H9 (cell line): Measurements from ENCODE around the gene OBSL1. TPM values are rescaled to one million over a fixed set of nuclear protein-coding genes. Genes with fewer than 3 reads are reported as not detected.

Experiments used
- DNase-seq: peaks from one replicate; pipeline ENCODE4 v3.0.0-alpha.2; 2017
- H2AFZ ChIP-seq: one replicate; pipeline ENCODE4 v1.6.1; 2013; ENCODE audit warnings: mild to moderate bottlenecking, low read length, control low read depth, moderate library complexity
- H2AK5ac ChIP-seq: 2 replicates; pipeline ENCODE4 v1.6.1; 2013; ENCODE audit warnings: low read length, control low read depth, mixed read lengths; ENCODE audit not compliant: insufficient read length
- H2BK120ac ChIP-seq: one replicate; pipeline ENCODE4 v1.6.1; 2013; ENCODE audit warnings: low read depth, mild to moderate bottlenecking, low read length, control low read depth, inconsistent platforms; ENCODE audit not compliant: poor library complexity, severe bottlenecking
- H2BK12ac ChIP-seq: 2 replicates; pipeline ENCODE4 v1.6.1; 2013; ENCODE audit warnings: low read length, control low read depth, mixed read lengths, low read depth; ENCODE audit not compliant: insufficient read length
- H2BK15ac ChIP-seq: 2 replicates; pipeline ENCODE4 v1.6.1; 2013; ENCODE audit warnings: low read depth, low read length, control low read depth
- H2BK20ac ChIP-seq: one replicate; pipeline ENCODE4 v1.6.1; 2013; ENCODE audit warnings: low read depth, mild to moderate bottlenecking, low read length, control low read depth, inconsistent platforms; ENCODE audit not compliant: poor library complexity, severe bottlenecking
- H2BK5ac ChIP-seq: 2 replicates; pipeline ENCODE4 v1.6.1; 2013; ENCODE audit warnings: low read length, control low read depth, mixed read lengths; ENCODE audit not compliant: insufficient read length
- H3K14ac ChIP-seq: 2 replicates; pipeline ENCODE4 v1.6.1; 2013; ENCODE audit warnings: low read length, control low read depth; ENCODE audit not compliant: insufficient read depth
- H3K18ac ChIP-seq: 2 replicates; pipeline ENCODE4 v1.6.1; 2013; ENCODE audit warnings: low read depth, mild to moderate bottlenecking, mixed read lengths, low read length, control low read depth; ENCODE audit not compliant: insufficient read length
- H3K23ac ChIP-seq: 2 replicates; pipeline ENCODE4 v1.6.1; 2013; ENCODE audit warnings: low read length, control low read depth, mixed read lengths, low read depth; ENCODE audit not compliant: insufficient read length
- H3K23me2 ChIP-seq: 2 replicates; pipeline ENCODE4 v1.6.1; 2013; ENCODE audit warnings: low read depth, mild to moderate bottlenecking, mixed read lengths, low read length, control low read depth; ENCODE audit not compliant: insufficient read length, poor library complexity, severe bottlenecking
- H3K27ac ChIP-seq: 2 replicates; pipeline ENCODE4 v1.5.1; 2013; ENCODE audit warnings: low read length, control low read depth, mixed read lengths, low read depth; ENCODE audit not compliant: insufficient read length
- H3K27me3 ChIP-seq: 2 replicates; pipeline ENCODE4 v1.6.1; 2013; ENCODE audit warnings: low read length, control low read depth, inconsistent platforms; ENCODE audit not compliant: insufficient read depth
- H3K4ac ChIP-seq: 2 replicates; pipeline ENCODE4 v1.6.1; 2013; ENCODE audit warnings: low read depth, mild to moderate bottlenecking, control low read depth, inconsistent platforms, low read length, moderate library complexity
- H3K4me1 ChIP-seq: 2 replicates; pipeline ENCODE4 v1.6.1; 2013; ENCODE audit warnings: low read length, control low read depth, inconsistent platforms; ENCODE audit not compliant: insufficient read depth
- H3K4me2 ChIP-seq: 2 replicates; pipeline ENCODE4 v1.6.1; 2013; ENCODE audit warnings: low read length, control low read depth, mixed read lengths; ENCODE audit not compliant: insufficient read length, insufficient read depth
- H3K56ac ChIP-seq: 2 replicates; pipeline ENCODE4 v1.6.1; 2013; ENCODE audit warnings: low read depth, mild to moderate bottlenecking, mixed read lengths, low read length, control low read depth; ENCODE audit not compliant: insufficient read length
- H3K79me1 ChIP-seq: 2 replicates; pipeline ENCODE4 v1.6.1; 2013; ENCODE audit warnings: low read depth, mild to moderate bottlenecking, moderate library complexity, low read length, control low read depth, inconsistent platforms; ENCODE audit not compliant: insufficient read depth, poor library complexity, severe bottlenecking
- H3K79me2 ChIP-seq: 2 replicates; pipeline ENCODE4 v1.6.1; 2013; ENCODE audit warnings: low read length, control low read depth, inconsistent platforms; ENCODE audit not compliant: insufficient read depth
- H3K9ac ChIP-seq: 2 replicates; pipeline ENCODE4 v1.6.1; 2013; ENCODE audit warnings: low read length, control low read depth, mixed read lengths; ENCODE audit not compliant: insufficient read length; ENCODE audit errors: extremely low read depth
- H3K9me3 ChIP-seq: one replicate; pipeline ENCODE4 v1.6.1; 2013; ENCODE audit warnings: low read depth, low read length, inconsistent platforms; ENCODE audit not compliant: control insufficient read depth
- H3T11ph ChIP-seq: one replicate; pipeline ENCODE4 v1.6.1; 2013; ENCODE audit warnings: mild to moderate bottlenecking, low read length, control low read depth, inconsistent platforms
- H4K20me1 ChIP-seq: one replicate; pipeline ENCODE4 v1.6.1; 2013; ENCODE audit not compliant: control insufficient read depth, insufficient read length, insufficient read depth
- H4K5ac ChIP-seq: 2 replicates; pipeline ENCODE4 v1.6.1; 2013; ENCODE audit warnings: low read depth, mild to moderate bottlenecking, mixed read lengths, low read length, control low read depth; ENCODE audit not compliant: insufficient read length
- H4K8ac ChIP-seq: replicated peaks from 2 replicates; pipeline ENCODE4 v1.6.1; 2013; ENCODE audit warnings: low read length, control low read depth, mixed read lengths, low read depth; ENCODE audit not compliant: insufficient read length
- H4K91ac ChIP-seq: 2 replicates; pipeline ENCODE4 v1.6.1; 2013; ENCODE audit warnings: low read depth, mild to moderate bottlenecking, moderate library complexity, mixed read lengths, low read length, control low read depth; ENCODE audit not compliant: insufficient read length
- H3K27ac Mint-ChIP-seq, 3 experiments: 2 replicates in 2 of 3; 3 replicates in 1 of 3; pipeline ENCODE4 v1.8.0; 2020 to 2021; ENCODE audit warnings: mixed read lengths in 3 of 3, mild to moderate bottlenecking in 1 of 3, moderate library complexity in 1 of 3
- H3K27me3 Mint-ChIP-seq: 2 replicates; pipeline ENCODE4 v1.8.0; 2021; ENCODE audit warnings: low read depth, mild to moderate bottlenecking, moderate library complexity, mixed read lengths
- H3K36me3 Mint-ChIP-seq, 3 experiments: 2 replicates in 2 of 3; 3 replicates in 1 of 3; pipeline ENCODE4 v1.8.0; 2020 to 2021; ENCODE audit warnings: low read depth in 3 of 3, mixed read lengths in 3 of 3; ENCODE audit not compliant: insufficient read depth in 1 of 3
- H3K4me1 Mint-ChIP-seq, 2 experiments: 2 replicates each; pipeline ENCODE4 v1.8.0; 2020; ENCODE audit warnings: mixed read lengths in 2 of 2
- H3K4me3 Mint-ChIP-seq, 2 experiments: 2 replicates in 1 of 2; 3 replicates in 1 of 2; pipeline ENCODE4 v1.8.0; 2020 to 2021; ENCODE audit warnings: mild to moderate bottlenecking in 2 of 2, mixed read lengths in 2 of 2, moderate library complexity in 1 of 2
- H3K9me3 Mint-ChIP-seq, 2 experiments: 2 replicates in 1 of 2; 3 replicates in 1 of 2; pipeline ENCODE4 v1.8.0; 2020; ENCODE audit warnings: mild to moderate bottlenecking in 2 of 2, mixed read lengths in 2 of 2, moderate library complexity in 1 of 2
- CTCF ChIP-seq: fragments of 200-600 bp; sonication (generic); conservative IDR thresholded peaks from 3 replicates; pipeline ENCODE4 v1.8.0; 2021; ENCODE audit warnings: antibody characterized with exemption, mild to moderate bottlenecking
- WGBS: extraction: QIAGEN DNeasy Blood & Tissue Kit; methylation state at CpG from one replicate; pipeline ENCODE4 v1.1.7; 2013; ENCODE audit warnings: missing lambda C conversion rate, low lambda C conversion rate, mixed read lengths; ENCODE audit not compliant: insufficient read length; ENCODE audit errors: extremely low coverage; 5-methylcytosine and 5-hydroxymethylcytosine counted together
- total RNA-seq: library from RNA; stranded (reverse); gene quantifications from 2 replicates; pipeline ENCODE4 v1.2.1, GENCODE V29; 2021

OBSL1 gene
- total RNA-seq, 1 experiment from 2014 or later = 140 TPM

GRCh38 chr2:219567791-219568361, 3.5 kb downstream of the OBSL1 start:
- Mint-ChIP-seq H3K4me3 (peak overlapping the region in 1 of 2 experiments; percentile 53; a peak in 1 of 5 replicates), H3K36me3 (peaks cover 46 to 63% (median 61%) of the 10 kb centered on the region in 3 experiments), H3K27me3 (peaks cover 6% of the 10 kb centered on the region), H3K27ac (peak overlapping the region in 2 of 3 experiments; percentile 34 to 92; a peak in 3 of 7 replicates), H3K9me3 (no peaks in the 10 kb centered on the region; a peak in 1 of 5 replicates), H3K4me1 (peaks cover 61 to 66% of the 10 kb centered on the region in 2 experiments)
- peaks cover 7% of the 10 kb centered on the region for H3K23me2 ChIP-seq
- H3K56ac ChIP-seq = no peak overlapping the region
- no peak for DNase-seq
- H3K79me1 ChIP-seq = no peaks in the 10 kb centered on the region
- H3K79me2 ChIP-seq = no peaks in the 10 kb centered on the region
- H3K9ac ChIP-seq = no peak overlapping the region
- no peak overlapping the region for H2BK12ac ChIP-seq
- WGBS = no CpG with 5 or more reads among the region's 35 CpGs
- H3K4me1 ChIP-seq = peaks cover 8% of the 10 kb centered on the region; the same call in 1 of the 2 replicates
- no peaks in the 10 kb centered on the region for H3K9me3 ChIP-seq
- H3K4me2 ChIP-seq = no peak overlapping the region
- no peak overlapping the region for H3K23ac ChIP-seq
- no peak overlapping the region; the same call in 1 of the 2 replicates for H3K4ac ChIP-seq
- H4K8ac ChIP-seq = no peak overlapping the region
- no peaks in the 10 kb centered on the region for H4K20me1 ChIP-seq
- no peak overlapping the region for H2BK20ac ChIP-seq
- no peak overlapping the region for H3K14ac ChIP-seq
- H2BK120ac ChIP-seq = no peak overlapping the region
- no peak for TF ChIP-seq CTCF
- H4K91ac ChIP-seq = no peak overlapping the region
- H2AK5ac ChIP-seq = no peak overlapping the region
- H2BK5ac ChIP-seq = no peak overlapping the region
- no peak overlapping the region for H2AFZ ChIP-seq
- no peaks in the 10 kb centered on the region; the same call in 1 of the 2 replicates for H3K27me3 ChIP-seq
- H3T11ph ChIP-seq = no peak overlapping the region
- no peak overlapping the region for H4K5ac ChIP-seq
- H3K18ac ChIP-seq = no peak overlapping the region
- H3K27ac ChIP-seq = no peak overlapping the region
- no peak overlapping the region for H2BK15ac ChIP-seq
